ENCODE measurements around the gene DIRAS1. TPM values are rescaled to one million over a fixed set of nuclear protein-coding genes. Genes with fewer than 3 reads are reported as not detected.

DIRAS1 gene
- total RNA-seq, 2 experiments from 2014 or later = 0.17 TPM; not detected in 1

Other genes starting within 250 kb of the DIRAS1 start
- 10 to 100 TPM; 30.8 to 31.6 TPM for gene GADD45B, start 245.2 kb downstream of the DIRAS1 start, total RNA-seq
- gene GNG7, start 18.7 kb downstream of the DIRAS1 start, total RNA-seq = under 1 TPM; 0.29 to 0.34 TPM
- gene SLC39A3, start 18.6 kb upstream of the DIRAS1 start, total RNA-seq = 10 to 100 TPM; 50.8 to 57.4 TPM
- 10 to 100 TPM; 88.2 to 93.0 TPM for gene SGTA, start 61.9 kb upstream of the DIRAS1 start, total RNA-seq
- gene THOP1, start 64.1 kb upstream of the DIRAS1 start, total RNA-seq = 100 to 1,000 TPM; 189 to 194 TPM
- gene ZNF554, start 98.5 kb upstream of the DIRAS1 start, total RNA-seq = 1 to 10 TPM; 1.7 TPM
- 1 to 10 TPM; 2.1 to 2.3 TPM for gene ZNF555, start 120.1 kb upstream of the DIRAS1 start, total RNA-seq
- not detected for gene ZNF556, start 146.0 kb upstream of the DIRAS1 start, total RNA-seq
- gene ZNF57, start 179.6 kb upstream of the DIRAS1 start, total RNA-seq = 1 to 10 TPM; 4.2 to 4.5 TPM
- 1 to 10 TPM; 3.8 to 4.4 TPM for gene ZNF77, start 223.6 kb upstream of the DIRAS1 start, total RNA-seq

Data from activated CD8-positive, alpha-beta memory T cell treated with anti-CD3 and anti-CD28 coated beads for 36 hours (primary cell).